B cell (primary cell): ENCODE measurements around the gene IL25. TPM values are rescaled to one million over a fixed set of nuclear protein-coding genes. Genes with fewer than 3 reads are reported as not detected.

Experiments
- ATAC-seq: fragments of 200-7000 bp; cut with Tn5 transposase; one replicate; pipeline ENCODE4 v1.10.0; 2021; ENCODE audit warnings: low read depth, mild to moderate bottlenecking, moderate number of reproducible peaks, moderate library complexity
- CTCF ChIA-PET: fragments of 350-600 bp; sonication (Branson Sonifier 250); formaldehyde crosslinking; loops from one replicate; lab custom pipeline; 2021; ENCODE audit warnings: antibody characterized with exemption, inconsistent platforms; lab: Charles Lee
- POLR2A ChIA-PET: fragments of 350-600 bp; sonication (Branson Sonifier 250); formaldehyde crosslinking; loops from one replicate; lab custom pipeline; 2021; ENCODE audit warnings: antibody characterized with exemption; lab: Charles Lee
- DNase-seq: peaks from one replicate; pipeline ENCODE4 v3.0.0; 2013
- H2AFZ ChIP-seq: 2 replicates; pipeline ENCODE4 v1.6.1; 2012; ENCODE audit warnings: mild to moderate bottlenecking, low read depth, low read length; ENCODE audit not compliant: insufficient read depth, poor library complexity, severe bottlenecking
- H3K27ac ChIP-seq, 2 donors: 1 replicate in 1 of 2; 2 replicates in 1 of 2; pipeline ENCODE4 v1.5.1; 2012 to 2013; ENCODE audit warnings: low read length in 2 of 2, mild to moderate bottlenecking in 2 of 2, moderate library complexity in 1 of 2
- H3K27me3 ChIP-seq, 4 experiments: fragments of 200-600 bp in 1 of 4; sonication (generic) in 1 of 4; replicated peaks in 1 of 4; 1 replicate in 2 of 4; 2 replicates in 2 of 4; pipeline versions ENCODE4 v1.6.1 to v1.7.0; 2013 to 2016; ENCODE audit warnings: low read length in 3 of 4, mild to moderate bottlenecking in 2 of 4, mixed read lengths in 1 of 4, moderate library complexity in 1 of 4; ENCODE audit not compliant: insufficient read depth in 4 of 4, control insufficient read depth in 3 of 4; ENCODE audit errors: control extremely low read depth in 1 of 4
- H3K36me3 ChIP-seq, 2 experiments: replicated peaks in 1 of 2; 1 replicate in 1 of 2; 2 replicates in 1 of 2; pipeline versions ENCODE4 v1.6.1 to v1.7.1; 2013; ENCODE audit warnings: low read length in 1 of 2; ENCODE audit not compliant: insufficient read depth in 2 of 2, control insufficient read depth in 1 of 2; ENCODE audit errors: control extremely low read depth in 1 of 2, extremely low read depth in 1 of 2
- H3K4me1 ChIP-seq, 2 donors: fragments of 200-600 bp in 1 of 2; sonication (generic) in 1 of 2; 1 replicate in 1 of 2; 2 replicates in 1 of 2; pipeline versions ENCODE4 v1.5.1 to v1.6.1; 2013 to 2017; ENCODE audit warnings: low read length in 2 of 2; ENCODE audit not compliant: control insufficient read depth in 2 of 2, insufficient read depth in 2 of 2
- H3K4me2 ChIP-seq: replicated peaks from 2 replicates; pipeline ENCODE3; 2012; ENCODE audit warnings: mild to moderate bottlenecking, low read depth, low read length; ENCODE audit not compliant: poor library complexity, severe bottlenecking
- H3K4me3 ChIP-seq, 5 experiments: fragments of 200-600 bp in 1 of 5; sonication (generic) in 1 of 5; 1 replicate in 3 of 5; 2 replicates in 2 of 5; pipeline versions ENCODE4 v1.5.1 to v1.7.0; 2011 to 2016; ENCODE audit warnings: low read length in 4 of 5, mild to moderate bottlenecking in 4 of 5, low read depth in 2 of 5, control low read depth in 1 of 5, moderate library complexity in 1 of 5; ENCODE audit not compliant: insufficient read depth in 1 of 5; ENCODE audit errors: control extremely low read depth in 1 of 5, extremely low read depth in 1 of 5
- H3K79me2 ChIP-seq: fragments of 200-600 bp; sonication (generic); one replicate; pipeline ENCODE4 v1.6.0; 2016; ENCODE audit warnings: low read length; ENCODE audit not compliant: control insufficient read depth, insufficient read depth
- H3K9ac ChIP-seq: fragments of 200-600 bp; sonication (generic); 2 replicates; pipeline ENCODE4 v1.6.1; 2017; ENCODE audit warnings: mild to moderate bottlenecking, low read length, moderate library complexity
- H3K9me3 ChIP-seq, 3 donors: one replicate each; pipeline versions ENCODE4 v1.6.1 to v1.7.1; 2013; ENCODE audit warnings: low read length in 2 of 3; ENCODE audit not compliant: control insufficient read depth in 2 of 3, insufficient read depth in 1 of 3; ENCODE audit errors: control extremely low read depth in 1 of 3
- H4K20me1 ChIP-seq: 2 replicates; pipeline ENCODE4 v1.6.0; 2012; ENCODE audit warnings: mild to moderate bottlenecking, low read length; ENCODE audit not compliant: insufficient read depth, control insufficient read depth, poor library complexity, severe bottlenecking
- H3K27ac Mint-ChIP-seq: one replicate; pipeline ENCODE4 v1.8.0; 2021; ENCODE audit warnings: mixed read lengths
- H3K27me3 Mint-ChIP-seq: one replicate; pipeline ENCODE4 v1.8.0; 2021; ENCODE audit warnings: mixed read lengths
- H3K4me1 Mint-ChIP-seq: one replicate; pipeline ENCODE4 v1.8.0; 2021; ENCODE audit warnings: mixed read lengths
- H3K4me3 Mint-ChIP-seq: one replicate; pipeline ENCODE4 v1.8.0; 2021; ENCODE audit warnings: mixed read lengths
- H3K9me3 Mint-ChIP-seq: one replicate; pipeline ENCODE4 v1.8.0; 2022; ENCODE audit warnings: mixed read lengths; ENCODE audit not compliant: insufficient read depth
- EZH2 ChIP-seq: IDR thresholded peaks from 2 replicates; pipeline ENCODE4 v1.6.1; 2012; ENCODE audit warnings: borderline replicate concordance, low read depth, mild to moderate bottlenecking, moderate library complexity, low read length; ENCODE audit not compliant: insufficient read depth, poor library complexity, severe bottlenecking
- WGBS: methylation state at CpG from one replicate; pipeline ENCODE4 v1.1.5; 2013; ENCODE audit warnings: missing lambda C conversion rate; ENCODE audit not compliant: insufficient coverage; 5-methylcytosine and 5-hydroxymethylcytosine counted together
- intact Hi-C: fragments of 100-400 bp; cut with micrococcal nuclease; formaldehyde crosslinking; loops from one replicate; pipeline ENCODE4 v1.10.0; 2022
- polyA plus RNA-seq: library from polyadenylated mRNA; depleted of rRNA; stranded (reverse); fragments of >200 nt; gene quantifications from 2 replicates; pipeline ENCODE4 v1.2.3, GENCODE V29; 2012
- total RNA-seq, 2 donors: library from RNA; stranded (reverse); fragments of 120-200 nt in 1 of 2; gene quantifications; 1 replicate in 1 of 2; 2 replicates in 1 of 2; pipeline versions ENCODE4 v1.2.3 to v1.2.4, GENCODE V29; 2013 to 2022
- TF ChIP-seq, protein P1 (sequence below): fragments of 200-600 bp; IDR thresholded peaks from one replicate; pipeline ENCODE4 v1.8.0; 2022; ENCODE audit warnings: antibody characterized with exemption, mild to moderate bottlenecking

IL25 gene
- total and polyA plus RNA-seq, 2 donors (not counting 1 experiment from before 2014, with no cell fraction given): not detected

DNA sequence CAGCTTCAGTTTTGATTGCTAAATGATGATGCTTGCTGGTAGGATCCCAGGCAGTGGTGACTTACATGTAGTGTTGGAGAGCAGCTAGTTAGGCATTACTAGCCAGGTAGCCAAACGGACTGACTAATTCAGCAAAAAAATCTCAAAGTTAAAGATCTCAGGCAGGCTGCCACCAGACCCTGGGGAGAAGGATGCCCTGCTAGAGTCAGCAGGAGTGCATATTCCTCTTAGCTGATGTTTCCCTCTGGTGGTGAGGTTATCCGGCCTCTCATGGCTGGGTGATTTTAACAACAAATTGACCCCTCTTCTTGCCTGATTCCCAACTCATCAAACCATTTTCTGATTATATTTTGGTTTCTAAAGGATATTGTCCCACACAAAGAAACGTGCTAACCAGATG lies 10.4 kb upstream of the IL25 start:
- POLR2A ChIA-PET: no interaction called here
- Mint-ChIP-seq H3K4me1 (no peaks in the 10 kb centered on the region), H3K9me3 (no peaks in the 10 kb centered on the region), H3K27me3 (peaks cover 31% of the 10 kb centered on the region), H3K4me3 (no peak overlapping the region), H3K27ac (no peak overlapping the region)
- DNase-seq (no peak), ATAC-seq (no peak)
- Histone ChIP-seq H3K79me2 (no peaks in the 10 kb centered on the region), H3K4me1 (no peaks in the 10 kb centered on the region), H3K27ac (no peak overlapping the region), H3K9ac (no peak overlapping the region), H2AFZ (no peak overlapping the region), H3K36me3 (no peaks in the 10 kb centered on the region), H4K20me1 (no peaks in the 10 kb centered on the region), H3K4me3 (no peak overlapping the region), H3K9me3 (peaks cover 0 to 3% (median 0%) of the 10 kb centered on the region in 3 donors), H3K4me2 (no peak overlapping the region), H3K27me3 (peaks cover 0 to 29% (median 3%) of the 10 kb centered on the region in 4 experiments)
- TF ChIP-seq, protein P1, sequence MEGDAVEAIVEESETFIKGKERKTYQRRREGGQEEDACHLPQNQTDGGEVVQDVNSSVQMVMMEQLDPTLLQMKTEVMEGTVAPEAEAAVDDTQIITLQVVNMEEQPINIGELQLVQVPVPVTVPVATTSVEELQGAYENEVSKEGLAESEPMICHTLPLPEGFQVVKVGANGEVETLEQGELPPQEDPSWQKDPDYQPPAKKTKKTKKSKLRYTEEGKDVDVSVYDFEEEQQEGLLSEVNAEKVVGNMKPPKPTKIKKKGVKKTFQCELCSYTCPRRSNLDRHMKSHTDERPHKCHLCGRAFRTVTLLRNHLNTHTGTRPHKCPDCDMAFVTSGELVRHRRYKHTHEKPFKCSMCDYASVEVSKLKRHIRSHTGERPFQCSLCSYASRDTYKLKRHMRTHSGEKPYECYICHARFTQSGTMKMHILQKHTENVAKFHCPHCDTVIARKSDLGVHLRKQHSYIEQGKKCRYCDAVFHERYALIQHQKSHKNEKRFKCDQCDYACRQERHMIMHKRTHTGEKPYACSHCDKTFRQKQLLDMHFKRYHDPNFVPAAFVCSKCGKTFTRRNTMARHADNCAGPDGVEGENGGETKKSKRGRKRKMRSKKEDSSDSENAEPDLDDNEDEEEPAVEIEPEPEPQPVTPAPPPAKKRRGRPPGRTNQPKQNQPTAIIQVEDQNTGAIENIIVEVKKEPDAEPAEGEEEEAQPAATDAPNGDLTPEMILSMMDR: no peak
- no peak for TF ChIP-seq EZH2
- WGBS: 83% methylated on average over 1 of the region's 3 CpGs
- CTCF ChIA-PET: interaction anchor here (0.5 to 1.2 kb wide), 3 partner anchors 18 to 241 kb away, joined by 3 to 4 read pairs (median 3); no protein-coding TSS in a partner anchor
- intact Hi-C loops: no loop called here

DNA sequence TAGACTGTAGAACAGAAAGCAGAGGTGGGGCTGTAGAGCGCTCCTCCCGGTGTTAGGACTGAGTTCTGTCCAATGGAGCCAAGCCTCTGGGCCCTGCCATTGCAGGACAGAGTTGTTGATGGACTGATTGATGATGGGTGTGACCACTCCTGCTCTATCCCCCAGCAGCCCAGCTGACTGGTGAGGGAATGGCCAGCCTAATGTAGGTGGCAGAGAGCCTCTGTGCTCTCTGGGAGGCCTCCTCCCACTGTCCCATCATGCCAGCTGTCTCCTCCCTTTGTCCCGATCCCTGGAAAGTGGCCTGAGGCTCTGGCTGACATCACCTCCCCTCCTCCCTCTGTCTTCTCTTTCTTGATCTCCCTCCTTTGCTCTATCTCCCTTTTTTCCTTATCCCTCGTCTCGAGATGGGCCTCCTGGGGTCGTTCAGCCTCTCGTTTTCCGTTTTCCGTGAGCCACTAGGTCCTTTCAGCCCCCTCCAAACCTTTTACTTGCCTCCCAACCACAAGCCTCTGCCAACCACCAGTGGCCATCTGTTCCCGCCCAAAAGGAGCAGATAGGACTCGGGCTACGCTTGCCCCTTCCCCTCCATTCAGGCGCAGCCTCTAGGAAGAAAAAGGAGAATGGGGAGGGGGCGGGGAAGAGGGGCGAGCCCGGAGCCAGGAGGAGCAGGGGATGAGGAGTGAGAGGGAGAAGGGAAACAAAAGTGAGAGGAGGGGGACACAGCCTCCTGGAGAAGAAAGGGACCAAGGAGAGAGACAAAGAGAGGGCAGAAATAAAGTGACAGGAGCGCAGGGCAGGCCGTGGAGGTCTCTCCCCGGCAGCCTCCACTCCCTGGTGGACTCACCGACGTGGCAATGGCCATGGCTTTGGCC lies 8.2 kb upstream of the IL25 start:
- intact Hi-C loops: no loop called here
- Histone ChIP-seq H3K4me3 (no peak overlapping the region), H3K79me2 (no peaks in the 10 kb centered on the region), H3K27me3 (peaks cover 0 to 35% (median 3%) of the 10 kb centered on the region in 4 experiments), H3K9ac (no peak overlapping the region), H4K20me1 (no peaks in the 10 kb centered on the region), H3K4me2 (no peak overlapping the region), H2AFZ (no peak overlapping the region), H3K27ac (no peak overlapping the region), H3K4me1 (no peaks in the 10 kb centered on the region), H3K9me3 (peaks cover 0 to 3% (median 0%) of the 10 kb centered on the region in 3 donors), H3K36me3 (no peaks in the 10 kb centered on the region)
- Mint-ChIP-seq H3K27me3 (peaks cover 43% of the 10 kb centered on the region), H3K27ac (no peak overlapping the region), H3K4me1 (no peaks in the 10 kb centered on the region), H3K4me3 (no peak overlapping the region), H3K9me3 (no peaks in the 10 kb centered on the region)
- TF ChIP-seq, protein P1: no peak
- no peak for TF ChIP-seq EZH2
- no peak for ATAC-seq
- ChIA-PET POLR2A (no interaction called here), CTCF (no interaction called here)
- DNase-seq: no peak
- 40% methylated on average over 16 of the region's 21 CpGs for WGBS
